TTC549 (cell line): ENCODE data around the gene SHROOM3.
"Not testable (repeated sequence)": the region's sequence is repeated elsewhere in the genome, so short reads cannot be mapped to it uniquely, and the experiment has no call there.

Source experiments
- FAIRE-seq: peaks from 2 replicates; lab custom pipeline; 2012; peaks lifted over from hg19 to GRCh38; lab: Jason Lieb, UNC

Gene SHROOM3

DNA sequence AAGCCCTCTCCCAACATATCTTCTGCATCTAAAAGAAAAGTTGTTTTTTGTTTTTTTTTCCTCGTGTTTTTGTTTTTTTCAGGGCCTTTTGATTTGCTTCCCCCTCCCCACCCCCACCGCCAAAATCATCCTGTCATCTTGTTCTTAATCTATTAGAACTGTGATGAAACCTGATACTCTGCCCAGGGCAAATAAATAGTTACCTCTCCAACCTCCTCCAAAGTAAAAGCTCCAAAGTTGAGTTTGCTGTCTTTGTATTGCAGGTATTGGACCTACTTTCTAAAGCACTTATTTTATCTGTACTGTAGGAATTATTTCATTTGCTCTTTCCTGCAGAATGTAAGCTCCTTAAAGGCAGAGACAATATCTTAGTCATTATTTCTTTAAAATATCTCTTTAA lies 290.0 kb downstream of the SHROOM3 start:
- no peak for FAIRE-seq

GRCh38 chr4:76726176-76726575 lies 291.1 kb downstream of the SHROOM3 start:
- FAIRE-seq: no peak

DNA sequence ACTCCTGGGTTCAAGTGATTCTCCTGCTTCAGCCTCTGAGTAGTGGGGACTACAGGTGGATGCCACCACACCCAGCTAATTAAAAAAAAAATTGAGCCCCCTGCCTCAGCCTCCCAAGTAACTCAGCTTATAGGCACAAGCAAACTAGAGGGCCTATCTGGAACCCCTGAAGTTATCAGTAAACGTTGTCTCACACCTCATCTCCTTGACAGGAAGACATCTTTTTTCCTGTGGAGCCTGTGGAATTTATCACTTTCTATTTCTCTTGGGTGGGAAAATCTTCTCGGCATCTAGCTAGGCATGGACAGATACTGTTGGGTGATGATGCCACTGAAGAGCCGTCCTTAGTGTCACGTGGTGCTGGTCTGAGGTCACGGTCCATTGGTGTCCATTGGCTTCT lies 291.6 kb downstream of the SHROOM3 start:
- no peak for FAIRE-seq

- not testable (repeated sequence) for FAIRE-seq
Measured at GRCh38 chr4:76727934-76728333, 292.9 kb downstream of the SHROOM3 start.

- FAIRE-seq: no peak
Measured at GRCh38 chr4:76729460-76729859, 294.4 kb downstream of the SHROOM3 start.

DNA sequence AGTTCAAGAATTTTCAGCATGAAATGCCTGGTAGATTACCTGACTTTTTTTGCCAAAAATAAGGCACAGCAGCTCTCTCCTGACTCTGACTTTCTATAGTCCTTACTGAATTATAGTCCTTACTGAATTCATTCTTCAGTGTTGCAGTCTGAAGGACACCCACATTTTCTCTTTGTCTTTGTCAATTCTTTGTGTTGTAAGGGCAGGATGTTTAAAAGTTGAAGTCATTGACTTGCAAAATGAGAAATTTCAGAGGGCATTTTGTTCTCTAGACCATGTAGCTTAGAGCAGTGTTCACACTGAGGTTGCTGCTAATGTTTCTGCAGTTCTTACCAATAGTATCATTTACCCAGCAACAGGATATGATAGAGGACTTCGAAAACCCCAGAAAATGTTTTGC lies 295.0 kb downstream of the SHROOM3 start:
- FAIRE-seq: no peak

- no peak for FAIRE-seq
Measured at GRCh38 chr4:76732246-76732645, 297.2 kb downstream of the SHROOM3 start.

DNA sequence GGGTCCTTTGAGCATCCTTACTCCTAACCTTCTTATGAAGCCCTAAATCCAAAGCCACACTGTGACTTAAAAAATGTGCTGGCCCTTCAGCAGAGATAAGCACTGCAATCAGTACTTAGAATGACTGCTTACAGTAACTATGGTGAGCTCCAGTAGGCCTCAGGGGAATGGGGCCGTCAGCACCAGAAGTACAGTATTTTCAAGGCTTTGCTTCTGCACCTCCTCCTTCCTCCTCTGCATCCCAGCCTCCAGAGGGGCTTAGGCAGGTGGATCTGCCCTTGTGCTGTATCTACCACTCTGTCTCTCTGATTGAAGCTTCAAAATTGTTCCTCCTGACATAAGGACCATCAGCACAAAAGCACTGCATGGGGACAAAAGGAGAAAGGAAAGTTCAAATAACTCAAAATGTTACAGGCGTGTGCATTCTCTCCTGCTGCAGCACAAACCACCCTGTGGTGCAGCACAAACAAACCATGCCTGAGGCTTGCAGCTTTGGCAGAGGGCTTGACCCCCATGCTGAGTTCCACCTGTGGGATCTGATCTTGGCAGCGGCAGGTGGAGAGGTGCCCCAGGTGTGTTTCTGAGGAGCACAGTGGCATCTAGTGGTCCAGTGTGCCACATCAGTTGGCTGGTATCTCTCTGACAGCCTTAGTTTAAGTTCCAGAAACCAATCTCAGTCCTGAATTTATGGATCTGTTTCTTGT lies 298.2 kb downstream of the SHROOM3 start:
- FAIRE-seq: no peak

GRCh38 chr4:76736414-76736813 lies 301.4 kb downstream of the SHROOM3 start:
- FAIRE-seq: no peak

- FAIRE-seq: no peak
Measured at GRCh38 chr4:76737180-76737579, 302.2 kb downstream of the SHROOM3 start.

DNA sequence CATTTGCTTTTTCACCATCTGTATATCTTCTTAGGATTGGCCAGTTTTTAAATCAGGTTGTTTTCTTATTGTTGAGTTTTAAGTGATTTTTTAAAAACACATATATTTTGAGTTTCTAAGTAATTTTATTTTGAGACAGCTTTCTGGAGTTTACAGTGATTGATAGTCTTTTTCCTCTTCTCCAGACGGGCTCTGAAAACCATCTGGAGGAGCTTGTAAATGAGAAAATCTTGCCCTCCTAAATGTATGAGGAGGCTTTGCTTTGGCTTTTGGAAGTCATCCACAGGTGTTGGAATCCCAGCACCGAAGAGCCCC lies 302.7 kb downstream of the SHROOM3 start:
- FAIRE-seq: no peak

DNA sequence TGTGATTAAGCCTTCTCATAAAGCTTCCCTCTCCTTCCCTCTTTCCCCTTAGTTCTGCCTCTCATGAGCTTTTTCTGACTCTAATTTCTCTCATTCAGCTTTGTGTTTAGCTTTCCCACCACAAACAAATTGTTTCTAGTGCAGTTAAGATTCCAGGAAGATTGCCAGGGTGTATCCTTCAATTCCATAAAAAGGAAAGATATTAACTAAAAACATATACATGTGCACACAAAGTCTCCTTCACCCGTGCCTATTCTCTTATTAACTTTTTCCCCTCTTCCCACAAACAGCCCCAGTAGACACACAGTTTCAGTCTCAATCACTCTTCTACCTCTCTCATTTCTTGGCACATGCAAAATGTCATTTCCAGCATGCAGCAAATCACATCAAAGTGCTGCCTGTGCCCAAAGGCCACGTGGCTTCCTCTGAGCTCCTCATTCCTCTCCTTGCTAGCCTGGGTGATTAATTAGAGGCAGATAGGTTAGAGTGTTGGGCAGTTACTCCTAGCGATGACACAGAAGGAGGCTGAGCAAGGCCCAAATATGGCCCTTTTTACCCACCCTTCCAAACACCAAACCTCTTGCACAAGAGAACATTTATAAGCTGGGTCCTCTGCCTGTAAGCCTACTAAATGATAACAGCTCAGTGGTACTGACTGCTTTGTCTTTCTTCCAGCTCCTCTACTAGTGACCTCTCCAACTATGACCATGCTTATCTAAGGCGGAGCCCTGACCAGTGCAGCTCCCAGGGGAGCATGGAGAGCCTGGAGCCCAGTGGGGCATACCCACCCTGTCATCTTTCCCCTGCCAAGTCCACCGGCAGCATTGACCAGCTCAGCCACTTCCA lies 303.3 kb downstream of the SHROOM3 start:
- no peak for FAIRE-seq

DNA sequence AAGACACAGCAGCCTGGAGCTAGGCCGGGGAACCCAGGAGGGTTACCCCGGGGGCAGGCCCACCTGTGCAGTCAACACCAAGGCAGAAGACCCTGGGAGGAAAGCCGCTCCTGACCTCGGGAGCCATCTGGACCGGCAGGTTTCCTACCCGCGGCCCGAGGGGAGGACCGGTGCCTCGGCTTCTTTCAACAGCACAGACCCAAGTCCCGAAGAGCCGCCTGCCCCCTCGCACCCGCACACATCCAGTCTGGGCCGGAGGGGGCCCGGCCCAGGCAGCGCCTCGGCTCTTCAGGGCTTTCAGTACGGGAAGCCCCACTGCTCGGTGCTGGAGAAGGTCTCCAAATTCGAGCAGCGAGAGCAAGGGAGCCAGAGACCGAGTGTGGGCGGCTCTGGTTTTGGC lies 305.2 kb downstream of the SHROOM3 start:
- no peak for FAIRE-seq

GRCh38 chr4:76740866-76741662 lies 306.0 kb downstream of the SHROOM3 start:
- no peak for FAIRE-seq

- FAIRE-seq: no peak
Measured at GRCh38 chr4:76741663-76742020, 306.6 kb downstream of the SHROOM3 start.

- no peak for FAIRE-seq
Measured at GRCh38 chr4:76744241-76744921, 309.4 kb downstream of the SHROOM3 start.

DNA sequence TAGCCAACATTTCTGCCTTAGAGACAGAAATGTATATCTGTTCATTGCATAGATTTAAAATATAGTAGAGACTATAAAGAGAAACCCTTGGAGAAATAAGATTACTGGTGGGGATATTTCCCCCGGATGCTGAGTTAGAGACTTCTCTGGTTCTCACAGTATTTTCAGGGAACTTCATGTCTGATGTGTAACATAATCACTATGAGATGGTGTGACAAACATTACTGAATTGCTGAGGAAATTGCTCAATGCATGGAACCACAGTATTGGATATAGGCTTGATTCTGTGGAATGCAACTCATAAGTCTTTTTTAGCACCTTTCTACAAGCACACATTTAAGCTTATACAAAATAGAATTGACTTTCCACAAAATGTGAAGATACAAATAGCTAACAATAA lies 310.2 kb downstream of the SHROOM3 start:
- FAIRE-seq: no peak

GRCh38 chr4:76747563-76747962 lies 312.5 kb downstream of the SHROOM3 start:
- no peak for FAIRE-seq

- FAIRE-seq: no peak
Measured at GRCh38 chr4:76748649-76749048, 313.6 kb downstream of the SHROOM3 start.

- FAIRE-seq: no peak
Measured at GRCh38 chr4:76749355-76749754, 314.3 kb downstream of the SHROOM3 start.

DNA sequence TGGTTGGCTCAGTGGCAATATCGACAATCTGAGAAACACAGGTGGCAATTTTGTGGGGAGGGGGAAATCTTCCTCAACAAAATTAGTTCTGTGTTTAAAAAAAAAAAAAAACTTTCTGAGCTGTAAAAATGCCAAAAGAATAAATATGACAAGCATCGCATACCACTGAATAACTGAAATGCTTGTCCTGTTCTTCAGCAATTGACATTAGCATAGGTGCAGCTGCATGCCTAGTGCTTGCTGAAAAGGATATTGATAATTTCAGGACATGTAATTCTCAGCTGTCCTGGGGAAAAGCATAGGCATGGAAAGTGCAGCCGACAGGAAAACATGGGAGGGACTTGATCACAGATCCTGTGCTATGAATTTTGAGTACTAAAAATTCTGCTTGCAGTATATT lies 315.7 kb downstream of the SHROOM3 start:
- no peak for FAIRE-seq

DNA sequence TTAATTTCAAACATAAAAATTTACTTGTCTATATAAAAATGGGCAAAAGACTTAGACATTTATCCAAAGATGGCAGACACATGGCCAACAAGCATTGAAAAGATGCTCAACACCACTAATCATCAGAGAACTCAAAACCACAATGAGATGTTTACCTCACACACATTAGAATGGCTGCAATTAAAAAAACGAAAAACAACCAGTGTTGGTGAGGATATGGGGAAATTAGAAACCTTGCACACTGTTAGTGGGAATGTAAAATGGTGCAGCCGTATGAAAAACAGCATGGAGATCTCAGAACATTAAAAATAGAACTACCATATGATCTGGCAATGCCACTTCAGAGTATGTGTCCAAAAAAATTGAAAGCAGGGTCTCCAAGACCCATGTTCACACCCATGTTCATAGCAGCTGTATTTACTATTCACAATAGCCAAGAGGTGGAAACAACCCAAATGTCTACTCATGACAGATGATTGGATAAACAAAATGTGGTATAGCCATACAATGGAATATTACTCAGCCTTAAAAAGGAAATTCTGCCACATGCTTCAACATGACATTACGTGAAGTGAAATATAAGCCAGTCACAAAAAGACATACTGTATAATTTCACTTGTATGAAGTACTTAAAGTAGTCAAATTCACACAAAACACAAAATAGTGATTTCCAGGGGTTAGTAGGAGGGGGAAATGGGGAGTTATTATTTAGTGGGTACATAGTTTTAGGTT lies 316.7 kb downstream of the SHROOM3 start:
- no peak for FAIRE-seq
